ENCODE data around the gene NHP2.

Gene NHP2

GRCh38 chr5:178176791-178177190 is 23.1 kb upstream of the NHP2 start:
- Histone ChIP-seq H2AK5ac (ENCODE audit: low read depth, low read length) (no peak overlapping the region), H3K18ac (ENCODE audit: low read length) (no peak overlapping the region), H3K4me1 (ENCODE audit: control insufficient read depth in 2 of 2, insufficient read depth in 1 of 2, low read depth in 1 of 2, low read length in 2 of 2) (peaks cover 0 to 2% of the 10 kb centered on the region in 2 donors), H3K4me3 (ENCODE audit: low read length in 2 of 2) (no peak overlapping the region), H2BK5ac (ENCODE audit: low read length) (no peak overlapping the region), H3K9me3 (replicated peaks in 1 of 2; ENCODE audit: control insufficient read depth in 2 of 2, insufficient read depth in 1 of 2, low read depth in 1 of 2, low read length in 2 of 2) (peaks cover 0 to 2% of the 10 kb centered on the region in 2 donors), H3K4me2 (ENCODE audit: insufficient read depth, low read length, poor library complexity, severe bottlenecking) (no peak overlapping the region), H2BK12ac (ENCODE audit: low read length) (no peak overlapping the region), H4K8ac (ENCODE audit: low read depth, low read length) (no peak overlapping the region), H2BK15ac (ENCODE audit: low read length) (no peak overlapping the region), H3K79me1 (ENCODE audit: low read depth, low read length) (no peaks in the 10 kb centered on the region), H3K27ac (replicated peaks; ENCODE audit: low read length) (no peak overlapping the region), H3K27me3 (ENCODE audit: control insufficient read depth in 3 of 3, insufficient read depth in 3 of 3, low read depth in 1 of 3, low read length in 3 of 3) (no peaks in the 10 kb centered on the region), H3K14ac (ENCODE audit: low read length) (no peak overlapping the region), H2AFZ (ENCODE audit: low read length) (no peak overlapping the region), H3K9ac (ENCODE audit: low read depth, low read length, poor library complexity) (no peak overlapping the region), H3K4ac (ENCODE audit: low read length) (no peak overlapping the region), H2BK120ac (ENCODE audit: low read depth, low read length) (no peak overlapping the region), H3K23ac (ENCODE audit: low read depth, low read length, poor library complexity) (no peak overlapping the region), H4K91ac (ENCODE audit: low read depth, low read length, poor library complexity) (no peak overlapping the region), H3K36me3 (replicated peaks in 1 of 2; ENCODE audit: control insufficient read depth in 2 of 2, insufficient read depth in 2 of 2, low read length in 2 of 2) (no peaks in the 10 kb centered on the region)
- no CpG with 5 or more reads among the region's 6 CpGs for WGBS, 2 donors (ENCODE audit: extremely low coverage in 2 of 2, insufficient read length in 2 of 2, insufficient replicate concordance in 1 of 2)
- DNase-seq (ENCODE audit: low spot score): no peak

DNA sequence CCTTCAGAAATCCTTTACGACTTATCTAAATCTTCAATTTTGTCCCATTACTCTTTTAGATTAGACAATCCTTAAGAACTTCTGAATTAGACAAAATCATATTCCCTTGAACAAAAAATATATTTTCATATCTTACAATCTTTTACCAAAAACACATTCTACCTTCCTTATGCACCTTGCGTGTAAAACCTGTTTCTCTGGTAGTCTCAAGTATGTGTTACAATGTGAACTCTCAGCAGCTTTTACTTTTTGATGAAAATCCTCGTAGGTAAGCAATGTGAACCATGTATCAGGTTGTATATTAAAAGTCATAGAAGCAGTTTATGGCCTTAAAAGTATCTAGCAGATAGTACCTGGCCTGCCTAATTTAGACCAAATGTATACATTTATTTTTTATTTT is 20.8 kb upstream of the NHP2 start:
- no peak overlapping the region for H3K9ac ChIP-seq (ENCODE audit: low read depth, low read length, poor library complexity)
- no peak overlapping the region for H3K27ac ChIP-seq (replicated peaks; ENCODE audit: low read length)
- H2AK5ac ChIP-seq (ENCODE audit: low read depth, low read length): no peak overlapping the region
- no peak overlapping the region for H2BK15ac ChIP-seq (ENCODE audit: low read length)
- no peak for DNase-seq (ENCODE audit: low spot score)
- H3K4ac ChIP-seq (ENCODE audit: low read length): no peak overlapping the region
- no peak overlapping the region for H2BK5ac ChIP-seq (ENCODE audit: low read length)
- H3K79me1 ChIP-seq (ENCODE audit: low read depth, low read length): no peaks in the 10 kb centered on the region
- H2BK12ac ChIP-seq (ENCODE audit: low read length): no peak overlapping the region
- H2AFZ ChIP-seq (ENCODE audit: low read length): no peak overlapping the region
- no peaks in the 10 kb centered on the region for H3K4me1 ChIP-seq (ENCODE audit: control insufficient read depth in 2 of 2, insufficient read depth in 1 of 2, low read depth in 1 of 2, low read length in 2 of 2)
- no peak overlapping the region for H3K23ac ChIP-seq (ENCODE audit: low read depth, low read length, poor library complexity)
- H3K14ac ChIP-seq (ENCODE audit: low read length): no peak overlapping the region
- no peak overlapping the region for H3K4me3 ChIP-seq (ENCODE audit: low read length in 2 of 2)
- H3K4me2 ChIP-seq (ENCODE audit: insufficient read depth, low read length, poor library complexity, severe bottlenecking): no peak overlapping the region
- WGBS, 2 donors (ENCODE audit: extremely low coverage in 2 of 2, insufficient read length in 2 of 2, insufficient replicate concordance in 1 of 2): 100% methylated on average over 2 of the region's 3 CpGs; no CpG with 5 or more reads in 1 of the 2 donors
- no peak overlapping the region for H4K8ac ChIP-seq (ENCODE audit: low read depth, low read length)
- H3K18ac ChIP-seq (ENCODE audit: low read length): no peak overlapping the region
- H3K36me3 ChIP-seq (replicated peaks in 1 of 2; ENCODE audit: control insufficient read depth in 2 of 2, insufficient read depth in 2 of 2, low read length in 2 of 2): no peaks in the 10 kb centered on the region
- no peak overlapping the region for H4K91ac ChIP-seq (ENCODE audit: low read depth, low read length, poor library complexity)
- no peaks in the 10 kb centered on the region for H3K27me3 ChIP-seq (ENCODE audit: control insufficient read depth in 3 of 3, insufficient read depth in 3 of 3, low read depth in 1 of 3, low read length in 3 of 3)
- no peak overlapping the region for H2BK120ac ChIP-seq (ENCODE audit: low read depth, low read length)
- H3K9me3 ChIP-seq (replicated peaks in 1 of 2; ENCODE audit: control insufficient read depth in 2 of 2, insufficient read depth in 1 of 2, low read depth in 1 of 2, low read length in 2 of 2): peaks cover 0 to under 1% of the 10 kb centered on the region in 2 donors

DNA sequence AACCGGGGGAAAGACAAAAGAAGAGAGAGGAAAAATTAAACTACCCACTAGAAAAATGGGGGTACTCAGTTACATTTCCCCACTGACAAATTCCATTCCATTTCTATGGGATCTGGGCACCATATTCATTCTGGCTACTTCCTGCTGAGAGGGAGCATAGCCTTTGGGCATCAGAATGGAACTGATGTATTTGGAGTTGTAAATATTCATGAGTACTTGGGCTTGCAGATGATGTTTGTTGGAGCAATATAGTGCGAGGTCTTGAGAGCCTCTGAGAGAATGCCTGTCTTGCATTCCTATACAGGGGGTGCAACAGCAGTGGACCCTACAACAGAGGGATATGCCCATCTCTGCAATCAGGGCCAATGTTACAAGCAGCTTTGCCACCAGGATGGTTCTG is 16.8 kb upstream of the NHP2 start:
- H3K36me3 ChIP-seq (replicated peaks in 1 of 2; ENCODE audit: control insufficient read depth in 2 of 2, insufficient read depth in 2 of 2, low read length in 2 of 2): no peaks in the 10 kb centered on the region
- WGBS, 2 donors (ENCODE audit: extremely low coverage in 2 of 2, insufficient read length in 2 of 2, insufficient replicate concordance in 1 of 2): no CpG with 5 or more reads among the region's 2 CpGs
- DNase-seq (ENCODE audit: low spot score): no peak
- no peak overlapping the region for H4K91ac ChIP-seq (ENCODE audit: low read depth, low read length, poor library complexity)
- H3K4ac ChIP-seq (ENCODE audit: low read length): no peak overlapping the region
- H2BK12ac ChIP-seq (ENCODE audit: low read length): no peak overlapping the region
- no peak overlapping the region for H2AFZ ChIP-seq (ENCODE audit: low read length)
- H3K9ac ChIP-seq (ENCODE audit: low read depth, low read length, poor library complexity): no peak overlapping the region
- peaks cover 0 to 4% (median 0%) of the 10 kb centered on the region in 3 experiments for H3K27me3 ChIP-seq (ENCODE audit: control insufficient read depth in 3 of 3, insufficient read depth in 3 of 3, low read depth in 1 of 3, low read length in 3 of 3)
- no peak overlapping the region for H2BK120ac ChIP-seq (ENCODE audit: low read depth, low read length)
- no peak overlapping the region for H3K4me2 ChIP-seq (ENCODE audit: insufficient read depth, low read length, poor library complexity, severe bottlenecking)
- no peak overlapping the region for H3K14ac ChIP-seq (ENCODE audit: low read length)
- H3K9me3 ChIP-seq (replicated peaks in 1 of 2; ENCODE audit: control insufficient read depth in 2 of 2, insufficient read depth in 1 of 2, low read depth in 1 of 2, low read length in 2 of 2): no peaks in the 10 kb centered on the region
- H3K4me3 ChIP-seq (ENCODE audit: low read length in 2 of 2): no peak overlapping the region
- no peaks in the 10 kb centered on the region for H3K79me1 ChIP-seq (ENCODE audit: low read depth, low read length)
- no peak overlapping the region for H3K27ac ChIP-seq (replicated peaks; ENCODE audit: low read length)
- no peak overlapping the region for H3K18ac ChIP-seq (ENCODE audit: low read length)
- H4K8ac ChIP-seq (ENCODE audit: low read depth, low read length): no peak overlapping the region
- H3K4me1 ChIP-seq (ENCODE audit: control insufficient read depth in 2 of 2, insufficient read depth in 1 of 2, low read depth in 1 of 2, low read length in 2 of 2): no peaks in the 10 kb centered on the region
- H3K23ac ChIP-seq (ENCODE audit: low read depth, low read length, poor library complexity): no peak overlapping the region
- H2BK5ac ChIP-seq (ENCODE audit: low read length): no peak overlapping the region
- no peak overlapping the region for H2AK5ac ChIP-seq (ENCODE audit: low read depth, low read length)
- no peak overlapping the region for H2BK15ac ChIP-seq (ENCODE audit: low read length)

DNA sequence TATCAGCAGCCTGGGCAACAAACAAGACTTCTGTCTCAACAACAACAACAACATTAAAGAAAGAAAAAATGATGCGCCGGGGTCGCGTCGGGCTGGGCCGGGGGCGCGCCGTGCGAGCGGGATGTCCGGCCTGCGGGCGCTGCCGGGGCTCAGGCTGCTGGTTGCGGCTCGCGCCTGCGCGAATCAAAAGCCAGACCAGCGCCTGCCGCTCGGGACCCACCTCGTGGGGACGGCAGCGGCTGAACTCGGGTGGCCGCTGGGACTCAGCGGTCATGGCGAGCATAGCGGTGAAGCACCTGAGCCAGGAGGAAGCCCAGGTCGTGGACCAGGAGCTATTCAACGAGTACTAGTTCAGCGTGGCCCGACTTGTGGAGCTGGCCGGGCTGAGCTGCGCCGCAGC is 11.9 kb upstream of the NHP2 start:
- no CpG with 5 or more reads among the region's 38 CpGs for WGBS, 2 donors (ENCODE audit: extremely low coverage in 2 of 2, insufficient read length in 2 of 2, insufficient replicate concordance in 1 of 2)

More for the DNA sequence above, 11.9 kb upstream of the NHP2 start:
- Histone ChIP-seq H3K36me3 (replicated peaks in 1 of 2; ENCODE audit: control insufficient read depth in 2 of 2, insufficient read depth in 2 of 2, low read length in 2 of 2) (no peaks in the 10 kb centered on the region), H3K14ac (ENCODE audit: low read length) (no peak overlapping the region), H3K4me2 (ENCODE audit: insufficient read depth, low read length, poor library complexity, severe bottlenecking) (no peak overlapping the region), H2BK12ac (ENCODE audit: low read length) (no peak overlapping the region), H3K79me1 (ENCODE audit: low read depth, low read length) (no peaks in the 10 kb centered on the region), H2BK15ac (ENCODE audit: low read length) (no peak overlapping the region), H4K91ac (ENCODE audit: low read depth, low read length, poor library complexity) (no peak overlapping the region), H4K8ac (ENCODE audit: low read depth, low read length) (no peak overlapping the region), H3K9ac (ENCODE audit: low read depth, low read length, poor library complexity) (no peak overlapping the region), H3K4ac (ENCODE audit: low read length) (no peak overlapping the region), H3K4me1 (ENCODE audit: control insufficient read depth in 2 of 2, insufficient read depth in 1 of 2, low read depth in 1 of 2, low read length in 2 of 2) (peaks cover 3 to 4% of the 10 kb centered on the region in 2 donors), H2AK5ac (ENCODE audit: low read depth, low read length) (no peak overlapping the region), H2BK5ac (ENCODE audit: low read length) (no peak overlapping the region), H2AFZ (ENCODE audit: low read length) (no peak overlapping the region), H3K27ac (replicated peaks; ENCODE audit: low read length) (no peak overlapping the region), H3K18ac (ENCODE audit: low read length) (no peak overlapping the region), H3K23ac (ENCODE audit: low read depth, low read length, poor library complexity) (no peak overlapping the region), H3K27me3 (ENCODE audit: control insufficient read depth in 3 of 3, insufficient read depth in 3 of 3, low read depth in 1 of 3, low read length in 3 of 3) (peaks cover 0 to 15% (median 0%) of the 10 kb centered on the region in 3 experiments), H3K4me3 (ENCODE audit: low read length in 2 of 2) (no peak overlapping the region), H2BK120ac (ENCODE audit: low read depth, low read length) (no peak overlapping the region), H3K9me3 (replicated peaks in 1 of 2; ENCODE audit: control insufficient read depth in 2 of 2, insufficient read depth in 1 of 2, low read depth in 1 of 2, low read length in 2 of 2) (no peaks in the 10 kb centered on the region)
- DNase-seq (ENCODE audit: low spot score): no peak
